K562 (cell line): Measurements from ENCODE around the gene ROPN1L. TPM values are rescaled to one million over a fixed set of nuclear protein-coding genes. Genes with fewer than 3 reads are reported as not detected.

Source experiments
- BMI1 ChIP-seq: fragments of 150-350 bp; IDR thresholded peaks from 2 replicates; pipeline ENCODE4 v1.6.1; 2014; ENCODE audit warnings: low read length
- CEBPZ ChIP-seq: fragments of 150-350 bp; IDR thresholded peaks from 2 replicates; pipeline ENCODE4 v1.6.1; 2014; ENCODE audit warnings: low read depth, mild to moderate bottlenecking, low read length, borderline replicate concordance
- CREB1 ChIP-seq, 2 experiments: sonication (generic) in 1 of 2; formaldehyde crosslinking in 1 of 2; IDR thresholded peaks; 2 replicates each; pipeline versions ENCODE4 v1.6.1 to v1.8.0; 2012 to 2022; ENCODE audit warnings: inconsistent platforms in 1 of 2, mild to moderate bottlenecking in 1 of 2, missing genetic modification reagents in 1 of 2, moderate library complexity in 1 of 2
- DDX20 ChIP-seq: fragments of 450-650 bp; IDR thresholded peaks from 2 replicates; pipeline ENCODE4 v1.6.1; 2016; ENCODE audit warnings: missing genetic modification characterization, low read depth, mild to moderate bottlenecking, missing compliant biosample characterization, moderate library complexity
- HMG20B ChIP-seq: fragments of 250-450 bp; sonication (Bioruptor Pico); IDR thresholded peaks from 2 replicates; pipeline ENCODE4 v1.5.0; 2021; ENCODE audit warnings: mild to moderate bottlenecking
- HNRNPUL1 ChIP-seq: fragments of 200-400 bp; formaldehyde crosslinking; IDR thresholded peaks from 2 replicates; pipeline ENCODE4 v1.6.1; 2017; ENCODE audit warnings: low read length
- JUN ChIP-seq, 2 experiments: sonication (generic) in 1 of 2; formaldehyde crosslinking in 1 of 2; IDR thresholded peaks; 2 replicates each; pipeline versions ENCODE4 v1.6.1 to v1.8.0; 2012 to 2022; ENCODE audit warnings: borderline replicate concordance in 2 of 2, mild to moderate bottlenecking in 2 of 2, improper control_type of control experiment in 1 of 2, low read depth in 1 of 2, low read length in 1 of 2, missing genetic modification reagents in 1 of 2
- MAFG ChIP-seq: fragments of 450-650 bp; conservative IDR thresholded peaks from 2 replicates; pipeline ENCODE4 v1.6.1; 2016; ENCODE audit warnings: missing genetic modification characterization, missing compliant biosample characterization
- MAX ChIP-seq: sonication (generic); formaldehyde crosslinking; IDR thresholded peaks from 2 replicates; pipeline ENCODE4 v1.9.0; 2022; ENCODE audit warnings: mild to moderate bottlenecking, missing genetic modification reagents
- MIER1 ChIP-seq: fragments of 450-650 bp; IDR thresholded peaks from 2 replicates; pipeline ENCODE4 v1.6.1; 2016; ENCODE audit warnings: antibody characterized with exemption, mild to moderate bottlenecking, low read depth
- MTA1 ChIP-seq: fragments of 450-650 bp; IDR thresholded peaks from 2 replicates; pipeline ENCODE4 v1.6.1; 2017; ENCODE audit warnings: borderline replicate concordance
- PCBP1 ChIP-seq: fragments of 200-400 bp; formaldehyde crosslinking; IDR thresholded peaks from 2 replicates; pipeline ENCODE4 v1.6.1; 2018; ENCODE audit warnings: mild to moderate bottlenecking, low read depth, low read length; ENCODE audit not compliant: poor library complexity, severe bottlenecking
- PHF20 ChIP-seq: fragments of 450-650 bp; IDR thresholded peaks from 2 replicates; pipeline ENCODE4 v1.6.1; 2018; ENCODE audit not compliant: partially characterized antibody
- RNF2 ChIP-seq: sonication (generic); IDR thresholded peaks from 2 replicates; pipeline ENCODE4 v1.6.1; 2016
- RNF219 ChIP-seq: fragments of 250-450 bp; sonication (Bioruptor Pico); IDR thresholded peaks from 2 replicates; pipeline ENCODE4 v1.5.0; 2022; ENCODE audit warnings: mild to moderate bottlenecking
- TBL1XR1 ChIP-seq, 2 experiments: IDR thresholded peaks; 2 replicates each; pipeline ENCODE4 v1.6.1; 2012; ENCODE audit warnings: improper control_type of control experiment in 2 of 2, low read length in 2 of 2, mild to moderate bottlenecking in 1 of 2
- XRCC3 ChIP-seq: fragments of 450-650 bp; IDR thresholded peaks from 2 replicates; pipeline ENCODE4 v1.6.1; 2017; ENCODE audit warnings: mild to moderate bottlenecking, moderate library complexity
- ZC3H11A ChIP-seq: IDR thresholded peaks from 2 replicates; pipeline ENCODE4 v1.6.1; 2012; ENCODE audit warnings: low read depth, low read length, improper control_type of control experiment
- ZNF12 ChIP-seq: sonication (generic); formaldehyde crosslinking; IDR thresholded peaks from 2 replicates; pipeline ENCODE4 v1.4.0; 2020; ENCODE audit warnings: mild to moderate bottlenecking, missing genetic modification reagents
- ZNF24 ChIP-seq: fragments of 450-650 bp; IDR thresholded peaks from 2 replicates; pipeline ENCODE4 v1.6.1; 2016
- ZNF263 ChIP-seq: sonication (generic); formaldehyde crosslinking; IDR thresholded peaks from 2 replicates; pipeline ENCODE4 v1.8.0; 2022; ENCODE audit warnings: mild to moderate bottlenecking, missing genetic modification reagents, borderline replicate concordance
- ZNF408 ChIP-seq: fragments of 250-450 bp; sonication (Bioruptor Pico); IDR thresholded peaks from 2 replicates; pipeline ENCODE4 v1.4.0; 2020; ENCODE audit warnings: low read depth, mild to moderate bottlenecking, moderate library complexity
- ZNF445 ChIP-seq: fragments of 250-450 bp; sonication (Bioruptor Pico); IDR thresholded peaks from 2 replicates; pipeline ENCODE4 v1.4.0; 2020; ENCODE audit warnings: low read depth, mild to moderate bottlenecking, moderate library complexity
- ZNF717 ChIP-seq: fragments of 250-450 bp; sonication (Bioruptor Pico); IDR thresholded peaks from 2 replicates; pipeline ENCODE4 v1.5.0; 2021
- polyA plus RNA-seq, 8 experiments: library from polyadenylated mRNA; depleted of rRNA in 4 of 8; stranded (reverse) in 5 of 8; unstranded in 3 of 8; fragments of >200 nt; fragmentation: Nextera tagmentation in 2 of 8; fragmentation: Illumina TruSeq in 1 of 8; extraction: Ambion mirVana in 2 of 8; extraction: Trizol in 1 of 8; gene quantifications; 2 replicates each; pipeline versions ENCODE4 v1.2.1 to v1.2.3, GENCODE V29; 2011 to 2014; ENCODE audit warnings: inconsistent platforms in 1 of 8, missing spikeins in 1 of 8
- total RNA-seq, 7 experiments: library from RNA; depleted of rRNA in 6 of 7; stranded (reverse); fragments of >200 nt in 6 of 7; fragmentation: Illumina TruSeq in 2 of 7; extraction: Trizol in 2 of 7; gene quantifications; 2 replicates each; pipeline versions ENCODE4 v1.2.1 to v1.2.3, GENCODE V29; 2011 to 2021; ENCODE audit warnings: low replicate concordance in 1 of 7

Gene ROPN1L
- total and polyA plus RNA-seq, 9 of the 15 experiments (the other 6 are each of a cell fraction or from before 2014, with no cell fraction given) = 0.04 to 0.85 (median 0.24) TPM; not detected in 3

GRCh38 chr5:10503997-10504793 lies 62.5 kb downstream of the ROPN1L start (continued):
- TF ChIP-seq ZNF717 (CRISPR knock-in tag) (no peak), ZNF445 (CRISPR knock-in tag) (peak; percentile 49; the same call in 1 of the 2 replicates), BMI1 (no peak), RNF219 (CRISPR knock-in tag) (no peak), TBL1XR1 (IDR thresholded peaks at IDR 0.05; ENCODE audit: low read length in 2 of 2) (peak; percentile 43 to 68; a peak in 2 of 4 replicates), ZNF12 (no peak), PHF20 (no peak), MTA1 (peak; percentile 87), DDX20 (tag) (no peak), JUN (IDR thresholded peaks at IDR 0.05; ENCODE audit: borderline replicate concordance, low read depth, low read length) (peak; percentile 87; the same call in 1 of the 2 replicates), JUN (CRISPR knock-in tag; IDR thresholded peaks at IDR 0.05; ENCODE audit: borderline replicate concordance) (no peak), ZNF263 (CRISPR knock-in tag) (peak; percentile 53; the same call in 1 of the 2 replicates), RNF2 (peak; percentile 91), CEBPZ (no peak), HNRNPUL1 (no peak), ZNF24 (no peak; the same call in 1 of the 2 replicates), CREB1 (IDR thresholded peaks at IDR 0.05) (peak; percentile 80), CREB1 (CRISPR knock-in tag; IDR thresholded peaks at IDR 0.05) (peak; percentile 58), HMG20B (CRISPR knock-in tag) (no peak), PCBP1 (no peak), MAX (CRISPR knock-in tag) (peak; percentile 85), XRCC3 (no peak), MIER1 (no peak), MAFG (peak; percentile 100), ZNF408 (no peak), ZC3H11A (no peak)
